Glutamatergic neuron (in vitro differentiated cells): ENCODE data around the gene CSNK1D. TPM values are rescaled to one million over a fixed set of nuclear protein-coding genes. Genes with fewer than 3 reads are reported as not detected.

ENCODE experiments used
- DNase-seq: peaks from one replicate; pipeline ENCODE4 v3.0.0; 2022
- H3K27ac Mint-ChIP-seq: one replicate; pipeline ENCODE4 v1.8.0; 2020; ENCODE audit warnings: mild to moderate bottlenecking, mixed read lengths, inconsistent platforms; ENCODE audit not compliant: unreplicated experiment
- H3K27me3 Mint-ChIP-seq: one replicate; pipeline ENCODE4 v1.8.0; 2020; ENCODE audit warnings: mild to moderate bottlenecking, moderate library complexity, mixed read lengths, inconsistent platforms; ENCODE audit not compliant: unreplicated experiment
- H3K36me3 Mint-ChIP-seq: one replicate; pipeline ENCODE4 v1.8.0; 2020; ENCODE audit warnings: mild to moderate bottlenecking, mixed read lengths, inconsistent platforms; ENCODE audit not compliant: unreplicated experiment
- H3K4me1 Mint-ChIP-seq: one replicate; pipeline ENCODE4 v1.8.0; 2020; ENCODE audit warnings: mild to moderate bottlenecking, low read depth, mixed read lengths, inconsistent platforms; ENCODE audit not compliant: unreplicated experiment
- H3K4me3 Mint-ChIP-seq: one replicate; pipeline ENCODE4 v1.8.0; 2020; ENCODE audit warnings: mild to moderate bottlenecking, mixed read lengths, inconsistent platforms; ENCODE audit not compliant: unreplicated experiment
- H3K9me3 Mint-ChIP-seq: one replicate; pipeline ENCODE4 v1.8.0; 2020; ENCODE audit warnings: mild to moderate bottlenecking, moderate library complexity, mixed read lengths, inconsistent platforms; ENCODE audit not compliant: unreplicated experiment
- total RNA-seq: library from RNA; stranded (reverse); fragmentation: NEBNext Ultra II Directional; extraction: Animal tissue kit (Norgen Biotek cat#: 25700); gene quantifications from one replicate; pipeline ENCODE4 v1.2.1, GENCODE V29; 2021; ENCODE audit not compliant: unreplicated experiment
- TF ChIP-seq, protein P1 (sequence below): fragments of 200-600 bp; sonication (generic); IDR thresholded peaks from one replicate; pipeline ENCODE4 v1.5.0; 2021; ENCODE audit not compliant: partially characterized antibody, unreplicated experiment

The CSNK1D gene
- total RNA-seq, 1 donor from 2014 or later = 211 TPM

DNA sequence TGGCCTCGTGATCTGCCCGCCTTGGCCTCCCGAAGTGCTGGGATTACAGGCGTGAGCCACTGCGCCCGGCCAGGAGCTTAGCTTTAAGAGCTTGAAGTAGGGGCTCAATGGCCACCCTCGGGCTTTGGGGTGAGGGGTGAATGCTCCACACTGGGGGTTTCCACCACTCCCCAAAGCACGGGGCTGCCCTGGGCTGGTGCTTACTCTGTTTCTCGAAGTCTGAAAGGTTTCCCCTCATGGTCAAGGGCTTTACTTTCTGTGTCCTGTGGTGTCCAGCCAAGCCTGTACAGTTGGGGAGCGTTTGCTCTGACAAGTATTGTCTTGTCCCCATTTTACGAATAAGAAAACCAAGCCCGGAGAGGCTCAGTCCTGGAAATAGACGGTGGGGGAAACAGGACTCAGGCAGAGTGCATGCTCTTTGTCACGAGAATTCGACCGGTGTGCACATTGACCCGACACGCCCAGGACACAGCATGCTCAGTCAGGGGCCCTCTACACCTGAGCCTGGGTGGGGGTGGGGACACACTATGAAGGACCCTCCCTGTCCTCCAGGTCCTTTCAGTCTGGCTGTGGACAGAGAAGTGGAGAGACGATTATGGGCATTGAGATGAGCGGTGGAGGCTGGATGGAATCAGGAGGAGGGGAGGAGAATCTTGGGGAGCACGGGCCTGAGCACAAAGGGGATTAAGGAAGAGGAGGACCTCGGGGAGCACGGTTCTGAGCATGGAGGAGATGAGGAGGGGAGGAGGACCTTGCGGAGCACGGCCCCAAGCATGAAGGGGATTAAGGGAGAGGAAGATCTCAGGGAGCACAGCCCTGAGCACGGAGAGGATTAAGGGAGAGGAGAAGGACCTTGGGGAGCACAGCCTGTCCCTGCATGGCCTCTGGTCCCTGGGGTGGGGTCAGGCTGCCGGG, 36.4 kb upstream of the CSNK1D start:
- no peak overlapping the region for H3K4me3 Mint-ChIP-seq
- no peak overlapping the region for H3K27ac Mint-ChIP-seq
- no peaks in the 10 kb centered on the region for H3K36me3 Mint-ChIP-seq
- H3K4me1 Mint-ChIP-seq = no peaks in the 10 kb centered on the region
- DNase-seq = no peak
- TF ChIP-seq, protein P1, sequence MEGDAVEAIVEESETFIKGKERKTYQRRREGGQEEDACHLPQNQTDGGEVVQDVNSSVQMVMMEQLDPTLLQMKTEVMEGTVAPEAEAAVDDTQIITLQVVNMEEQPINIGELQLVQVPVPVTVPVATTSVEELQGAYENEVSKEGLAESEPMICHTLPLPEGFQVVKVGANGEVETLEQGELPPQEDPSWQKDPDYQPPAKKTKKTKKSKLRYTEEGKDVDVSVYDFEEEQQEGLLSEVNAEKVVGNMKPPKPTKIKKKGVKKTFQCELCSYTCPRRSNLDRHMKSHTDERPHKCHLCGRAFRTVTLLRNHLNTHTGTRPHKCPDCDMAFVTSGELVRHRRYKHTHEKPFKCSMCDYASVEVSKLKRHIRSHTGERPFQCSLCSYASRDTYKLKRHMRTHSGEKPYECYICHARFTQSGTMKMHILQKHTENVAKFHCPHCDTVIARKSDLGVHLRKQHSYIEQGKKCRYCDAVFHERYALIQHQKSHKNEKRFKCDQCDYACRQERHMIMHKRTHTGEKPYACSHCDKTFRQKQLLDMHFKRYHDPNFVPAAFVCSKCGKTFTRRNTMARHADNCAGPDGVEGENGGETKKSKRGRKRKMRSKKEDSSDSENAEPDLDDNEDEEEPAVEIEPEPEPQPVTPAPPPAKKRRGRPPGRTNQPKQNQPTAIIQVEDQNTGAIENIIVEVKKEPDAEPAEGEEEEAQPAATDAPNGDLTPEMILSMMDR = no peak
- peaks cover 1% of the 10 kb centered on the region for H3K9me3 Mint-ChIP-seq
- peaks cover 7% of the 10 kb centered on the region for H3K27me3 Mint-ChIP-seq

DNA sequence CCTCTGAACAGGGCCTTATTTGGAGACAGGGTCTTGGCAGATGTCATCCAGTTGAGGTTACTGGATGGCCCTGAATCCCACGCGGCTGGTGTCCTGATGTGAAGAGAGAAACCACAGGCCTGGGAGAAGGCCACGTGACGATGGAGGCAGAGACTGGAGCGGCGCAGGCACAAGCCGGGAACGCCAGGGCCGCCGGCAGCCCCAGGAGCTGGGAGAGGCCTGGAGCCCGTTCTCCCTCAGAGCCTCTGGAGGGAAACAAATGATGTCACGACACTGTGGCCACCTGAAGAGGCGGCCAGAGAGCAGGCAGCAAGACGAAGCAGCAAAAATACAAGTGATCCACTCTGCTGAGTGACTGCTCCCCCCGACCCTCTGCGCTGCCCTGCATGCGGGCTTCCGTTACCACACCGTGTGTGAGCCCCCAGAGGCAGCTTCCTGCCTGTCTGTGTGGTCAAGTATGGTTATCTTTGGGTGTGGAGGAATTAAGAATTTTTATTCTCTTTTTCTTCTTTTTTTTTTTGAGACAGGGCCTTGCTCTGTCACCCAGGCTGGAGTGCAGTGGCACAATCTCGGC, 32.3 kb upstream of the CSNK1D start:
- Mint-ChIP-seq H3K27ac (peak overlapping the region; percentile 70), H3K27me3 (peaks cover 5% of the 10 kb centered on the region), H3K4me3 (no peak overlapping the region), H3K4me1 (peaks cover 2% of the 10 kb centered on the region), H3K36me3 (no peaks in the 10 kb centered on the region), H3K9me3 (peaks cover 1% of the 10 kb centered on the region)
- DNase-seq = no peak
- TF ChIP-seq, protein P1 = no peak

DNA sequence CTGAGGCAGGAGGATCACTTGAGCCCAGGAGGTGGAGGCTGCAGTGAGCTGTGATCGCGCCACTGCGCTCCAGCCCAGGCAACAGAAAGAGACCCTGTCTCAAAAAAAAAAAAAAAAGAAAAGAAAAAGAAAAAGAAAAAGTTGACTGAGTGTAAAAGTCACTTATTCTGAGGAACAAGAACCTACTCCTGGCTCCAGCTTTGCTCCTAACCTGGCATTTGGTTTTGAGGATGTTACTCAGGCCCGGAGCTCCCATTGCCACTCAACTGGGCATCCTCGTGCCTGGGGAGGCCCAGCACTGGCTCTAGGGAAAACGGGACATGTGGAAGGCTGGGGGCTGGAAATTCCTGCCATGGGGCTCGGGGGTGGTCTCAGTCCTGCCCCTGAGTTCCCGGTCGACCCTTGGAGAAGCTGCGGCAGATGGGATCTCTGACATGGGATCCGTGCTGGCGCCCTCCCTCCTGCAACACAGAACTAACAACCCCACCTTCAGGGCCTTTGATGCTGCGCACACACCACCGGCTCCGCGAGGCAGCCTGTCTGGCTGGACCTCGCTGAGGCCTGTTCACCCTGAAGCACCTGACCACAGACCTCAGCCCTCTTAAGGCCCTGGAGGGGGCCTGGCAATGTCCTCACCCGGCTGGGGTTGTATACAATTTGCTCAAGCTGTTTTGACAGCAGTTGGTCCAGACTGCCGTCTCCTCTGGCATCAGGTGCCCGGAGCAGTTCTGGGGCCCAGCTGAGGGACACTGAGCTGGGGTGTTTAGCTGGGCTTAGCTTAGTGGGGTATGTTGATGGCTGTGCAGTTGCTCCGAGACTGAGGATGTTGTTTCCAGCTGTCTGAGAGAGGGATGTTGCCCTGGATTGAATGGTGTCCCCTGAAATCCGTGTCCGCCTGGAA, 31.6 kb upstream of the CSNK1D start:
- DNase-seq = no peak
- TF ChIP-seq, protein P1 = no peak
- H3K27ac Mint-ChIP-seq = peak overlapping the region; percentile 70
- H3K27me3 Mint-ChIP-seq = peaks cover 5% of the 10 kb centered on the region
- H3K9me3 Mint-ChIP-seq = peaks cover 1% of the 10 kb centered on the region
- no peak overlapping the region for H3K4me3 Mint-ChIP-seq
- H3K4me1 Mint-ChIP-seq = peaks cover 3% of the 10 kb centered on the region
- no peaks in the 10 kb centered on the region for H3K36me3 Mint-ChIP-seq

DNA sequence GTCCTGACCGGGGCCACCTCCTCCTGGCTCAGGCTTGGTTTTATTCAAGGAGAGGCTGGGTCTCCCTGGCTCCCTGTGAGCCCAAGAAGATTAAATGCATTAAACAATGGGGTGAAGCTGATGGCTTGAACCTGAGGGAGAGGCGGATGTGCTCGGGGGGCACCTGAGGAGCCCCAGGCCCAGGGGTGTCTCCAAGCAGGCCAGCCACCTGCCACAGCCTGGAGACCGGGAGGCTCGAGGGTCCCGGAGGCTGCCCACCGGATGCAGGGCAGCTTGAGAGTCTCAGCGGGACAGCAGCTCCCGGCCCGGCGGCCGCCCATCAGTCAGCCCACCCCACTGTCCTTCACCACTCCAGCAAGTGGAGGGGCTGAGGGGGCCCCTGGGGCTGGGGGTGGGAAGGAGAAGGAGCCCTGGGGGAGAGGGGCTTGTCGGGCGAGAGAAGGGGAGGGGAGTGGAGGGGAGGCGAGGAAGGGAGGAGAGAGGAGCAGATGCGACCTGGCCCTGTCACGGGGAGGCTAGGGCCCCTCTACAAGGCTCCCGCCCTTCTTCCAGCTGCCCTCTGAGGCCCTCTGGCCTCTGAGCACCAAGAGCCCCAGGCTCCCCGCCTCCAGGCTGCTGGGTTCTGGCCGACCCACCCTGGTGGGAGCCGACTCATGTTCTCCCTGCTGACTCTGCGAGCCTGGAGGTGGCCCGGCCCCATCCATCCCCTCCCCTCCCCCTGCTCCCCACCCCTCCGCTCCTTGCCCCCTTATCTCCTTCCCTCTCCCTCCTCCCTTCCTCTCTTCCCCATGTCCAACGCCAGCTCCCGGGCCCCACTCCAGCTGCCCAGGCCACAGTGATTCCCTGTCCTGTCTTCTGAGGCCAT, 30.7 kb upstream of the CSNK1D start:
- Mint-ChIP-seq H3K27me3 (peaks cover 5% of the 10 kb centered on the region), H3K4me1 (peaks cover 6% of the 10 kb centered on the region), H3K9me3 (peaks cover 5% of the 10 kb centered on the region)

More for the DNA sequence above, 30.7 kb upstream of the CSNK1D start:
- H3K27ac Mint-ChIP-seq = no peak overlapping the region
- no peak overlapping the region for H3K4me3 Mint-ChIP-seq
- TF ChIP-seq, protein P1 = no peak
- no peak for DNase-seq
- H3K36me3 Mint-ChIP-seq = no peaks in the 10 kb centered on the region
